Endothelial cell of umbilical vein (primary cell): ENCODE measurements around the gene GOLGA6L9.
"Not testable (repeated sequence)": the region's sequence is repeated elsewhere in the genome, so short reads cannot be mapped to it uniquely, and the experiment has no call there.

Source experiments
- CTCF ChIP-seq, 2 donors: IDR thresholded peaks; 1 replicate in 1 of 2; 2 replicates in 1 of 2; pipeline ENCODE4 v1.5.1; 2011; ENCODE audit warnings: low read length in 2 of 2, mild to moderate bottlenecking in 2 of 2, moderate library complexity in 2 of 2, control low read depth in 1 of 2, inconsistent platforms in 1 of 2, low read depth in 1 of 2; ENCODE audit not compliant: insufficient read depth in 1 of 2; ENCODE audit errors: extremely low read depth in 1 of 2
- EZH2 ChIP-seq: IDR thresholded peaks from 2 replicates; pipeline ENCODE4 v1.6.1; 2012; ENCODE audit warnings: borderline replicate concordance, low read depth, mild to moderate bottlenecking, moderate library complexity, low read length, inconsistent platforms; ENCODE audit not compliant: severe bottlenecking
- POLR2A ChIP-seq: IDR thresholded peaks from 2 replicates; pipeline ENCODE4 v1.6.1; 2012; ENCODE audit warnings: low read depth, mild to moderate bottlenecking, control low read depth, low read length

- not testable (repeated sequence) for TF ChIP-seq CTCF (IDR thresholded peaks at IDR 0.05; ENCODE audit: extremely low read depth in 1 of 2, insufficient read depth in 1 of 2, low read depth in 1 of 2, low read length in 2 of 2); EZH2; POLR2A
These were observed at the start of gene GOLGA6L9 for GRCh38 chr15:82429693-82430092.
